Muscle of arm (tissue), 12 donors: ENCODE data around the gene RPS19. TPM values are rescaled to one million over a fixed set of nuclear protein-coding genes. Genes with fewer than 3 reads are reported as not detected.
"Not testable (repeated sequence)": the region's sequence is repeated elsewhere in the genome, so short reads cannot be mapped to it uniquely, and the experiment has no call there.

ENCODE experiments used
- DNase-seq: peaks from one replicate; pipeline ENCODE4 v3.0.0-alpha.2; 2013
- polyA plus RNA-seq, 12 donors: library from polyadenylated mRNA; unstranded; fragments of 120-200 nt; gene quantifications; one replicate each; pipeline ENCODE4 v1.2.1, GENCODE V29; 2013; ENCODE audit not compliant: insufficient read length in 12 of 12

RPS19 gene
- polyA plus RNA-seq, 12 donors: 1,642 to 2,436 (median 1,937) TPM; not detected in 1

GRCh38 chr19:41875973-41876372, 15.9 kb downstream of the RPS19 start:
- not testable (repeated sequence) for DNase-seq

- DNase-seq: no peak
These were observed 17.1 kb downstream of the RPS19 start, which contains the start of gene CD79A for GRCh38 chr19:41876847-41877832. Gene CD79A (plus strand): TSS chr19:41877279. CDS start chr19:41877305, 26 bp downstream.

GRCh38 chr19:41877916-41878905, 18.2 kb downstream of the RPS19 start:
- no peak for DNase-seq

GRCh38 chr19:41879080-41879479, 19.0 kb downstream of the RPS19 start:
- no peak for DNase-seq

- DNase-seq: no peak
These were observed 19.7 kb downstream of the RPS19 start for GRCh38 chr19:41879670-41880328.

GRCh38 chr19:41880329-41880708, 20.3 kb downstream of the RPS19 start:
- DNase-seq: no peak

- no peak for DNase-seq
These were observed 22.8 kb downstream of the RPS19 start, which contains the start of gene ARHGEF1 for GRCh38 chr19:41882568-41883462. Gene ARHGEF1 (plus strand): TSS chr19:41883184. CDS start chr19:41888083, 4,899 bp downstream.

GRCh38 chr19:41883463-41883820, 23.4 kb downstream of the RPS19 start:
- no peak for DNase-seq

- peak; percentile 92 for DNase-seq
These were observed 24.0 kb downstream of the RPS19 start for GRCh38 chr19:41883821-41884733.

GRCh38 chr19:41886761-41887710, 27.0 kb downstream of the RPS19 start:
- DNase-seq: no peak

GRCh38 chr19:41887711-41888382, 27.8 kb downstream of the RPS19 start:
- DNase-seq: no peak

- DNase-seq: no peak
These were observed 28.9 kb downstream of the RPS19 start for GRCh38 chr19:41888926-41889325.

- no peak for DNase-seq
These were observed 29.8 kb downstream of the RPS19 start for GRCh38 chr19:41889896-41890295.

- no peak for DNase-seq
These were observed 30.9 kb downstream of the RPS19 start for GRCh38 chr19:41890936-41891335.

GRCh38 chr19:41892173-41892902, 32.3 kb downstream of the RPS19 start:
- DNase-seq: no peak

- DNase-seq: no peak
These were observed 33.8 kb downstream of the RPS19 start for GRCh38 chr19:41893899-41894298.

- no peak for DNase-seq
These were observed 34.3 kb downstream of the RPS19 start for GRCh38 chr19:41894350-41894749.
